ENCODE results near the gene VSIG8. TPM values are rescaled to one million over a fixed set of nuclear protein-coding genes. Genes with fewer than 3 reads are reported as not detected.

The VSIG8 gene
- total RNA-seq, 1 donor from 2014 or later, result not detected

- peaks cover 11% of the 10 kb centered on the region for H3K4me1 Mint-ChIP-seq
- peak overlapping the region; percentile 75 for H3K4me3 Mint-ChIP-seq
- DNase-seq (ENCODE audit: low read depth, low spot score), result no peak
- no peak for TF ChIP-seq CTCF (conservative IDR thresholded peaks at IDR 0.05)
- no peak overlapping the region for H3K27ac Mint-ChIP-seq (ENCODE audit: unreplicated experiment)
- peaks cover 91% of the 10 kb centered on the region for H3K27me3 Mint-ChIP-seq (ENCODE audit: low read depth)
- H3K9me3 Mint-ChIP-seq, result no peaks in the 10 kb centered on the region
- H3K36me3 Mint-ChIP-seq (ENCODE audit: low read depth), result no peaks in the 10 kb centered on the region
These were observed 8.9 kb downstream of the VSIG8 start for GRCh38 chr1:159853417-159854115.

GRCh38 chr1:159851407-159851806 is 11.1 kb downstream of the VSIG8 start:
- Mint-ChIP-seq H3K9me3 (no peaks in the 10 kb centered on the region), H3K27ac (ENCODE audit: unreplicated experiment) (no peak overlapping the region), H3K4me3 (no peak overlapping the region), H3K27me3 (ENCODE audit: low read depth) (peaks cover 86% of the 10 kb centered on the region), H3K4me1 (peaks cover 11% of the 10 kb centered on the region), H3K36me3 (ENCODE audit: low read depth) (no peaks in the 10 kb centered on the region)
- peak; percentile 8 for TF ChIP-seq CTCF (conservative IDR thresholded peaks at IDR 0.05)
- no peak for DNase-seq (ENCODE audit: low read depth, low spot score)

- peaks cover 84% of the 10 kb centered on the region for H3K27me3 Mint-ChIP-seq (ENCODE audit: low read depth)
- no peaks in the 10 kb centered on the region for H3K36me3 Mint-ChIP-seq (ENCODE audit: low read depth)
- no peak for DNase-seq (ENCODE audit: low read depth, low spot score)
- peaks cover 6% of the 10 kb centered on the region for H3K4me1 Mint-ChIP-seq
- H3K27ac Mint-ChIP-seq (ENCODE audit: unreplicated experiment), result no peak overlapping the region
- no peaks in the 10 kb centered on the region for H3K9me3 Mint-ChIP-seq
- no peak overlapping the region for H3K4me3 Mint-ChIP-seq
- no peak for TF ChIP-seq CTCF (conservative IDR thresholded peaks at IDR 0.05)
These were observed 12.7 kb downstream of the VSIG8 start for GRCh38 chr1:159849626-159850366.

- H3K27me3 Mint-ChIP-seq (ENCODE audit: low read depth), result peaks cover 86% of the 10 kb centered on the region
- DNase-seq (ENCODE audit: low read depth, low spot score), result no peak
- H3K4me3 Mint-ChIP-seq, result no peak overlapping the region
- no peaks in the 10 kb centered on the region for H3K36me3 Mint-ChIP-seq (ENCODE audit: low read depth)
- H3K4me1 Mint-ChIP-seq, result no peaks in the 10 kb centered on the region
- H3K27ac Mint-ChIP-seq (ENCODE audit: unreplicated experiment), result no peak overlapping the region
- H3K9me3 Mint-ChIP-seq, result no peaks in the 10 kb centered on the region
- TF ChIP-seq CTCF (conservative IDR thresholded peaks at IDR 0.05), result no peak
These were observed 14.1 kb downstream of the VSIG8 start for GRCh38 chr1:159848326-159848725.

- no peak for TF ChIP-seq CTCF (conservative IDR thresholded peaks at IDR 0.05)
- H3K27ac Mint-ChIP-seq (ENCODE audit: unreplicated experiment), result no peak overlapping the region
- no peaks in the 10 kb centered on the region for H3K36me3 Mint-ChIP-seq (ENCODE audit: low read depth)
These were observed 15.2 kb downstream of the VSIG8 start for GRCh38 chr1:159847231-159847630.

More at GRCh38 chr1:159847231-159847630, 15.2 kb downstream of the VSIG8 start:
- Mint-ChIP-seq H3K27me3 (ENCODE audit: low read depth) (peaks cover 76% of the 10 kb centered on the region), H3K4me1 (no peaks in the 10 kb centered on the region), H3K4me3 (no peak overlapping the region), H3K9me3 (no peaks in the 10 kb centered on the region)
- DNase-seq (ENCODE audit: low read depth, low spot score), result no peak

Measured in neural crest cell (in vitro differentiated cells).